Thyroid gland (tissue), 4 donors: ENCODE results near the gene NOP9. TPM values are rescaled to one million over a fixed set of nuclear protein-coding genes. Genes with fewer than 3 reads are reported as not detected.

ENCODE experiments used
- DNase-seq, 2 donors: peaks; one replicate each; pipeline ENCODE4 v3.0.0-alpha.2; 2019
- H3K27ac ChIP-seq, 3 donors: fragments of 200-600 bp; sonication (generic); 1 replicate in 2 of 3; 2 replicates in 1 of 3; pipeline ENCODE4 v1.5.1; 2016 to 2019; ENCODE audit warnings: mild to moderate bottlenecking in 1 of 3, moderate library complexity in 1 of 3
- H3K27me3 ChIP-seq: fragments of 200-600 bp; sonication (generic); one replicate; pipeline ENCODE4 v1.5.1; 2019
- H3K36me3 ChIP-seq, 2 donors: fragments of 200-600 bp; sonication (generic); one replicate each; pipeline ENCODE4 v1.5.1; 2016 to 2019
- H3K4me1 ChIP-seq, 2 donors: fragments of 200-600 bp; sonication (generic); one replicate each; pipeline ENCODE4 v1.5.1; 2017 to 2019
- H3K4me3 ChIP-seq, 3 donors: fragments of 200-600 bp; sonication (generic); replicated peaks in 1 of 3; 1 replicate in 2 of 3; 2 replicates in 1 of 3; pipeline ENCODE4 v1.5.1; 2016; ENCODE audit warnings: mild to moderate bottlenecking in 1 of 3
- H3K9me3 ChIP-seq: fragments of 200-600 bp; sonication (generic); one replicate; pipeline ENCODE4 v1.5.1; 2017
- POLR2A ChIP-seq, 2 donors: fragments of 450-650 bp; IDR thresholded peaks; one replicate each; pipeline ENCODE4 v1.6.1; 2017; ENCODE audit warnings: antibody characterized with exemption in 2 of 2, mild to moderate bottlenecking in 2 of 2, moderate library complexity in 1 of 2
- WGBS, 2 donors: methylation state at CpG; one replicate each; pipeline ENCODE4 v1.1.5; 2017; 5-methylcytosine and 5-hydroxymethylcytosine counted together
- intact Hi-C: fragments of 100-400 bp; cut with DNase I; formaldehyde crosslinking; loops from one replicate; pipeline ENCODE4 v1.15.1; 2023
- total RNA-seq, 4 donors: library from RNA; depleted of rRNA; stranded (reverse); fragments of >200 nt; gene quantifications; one replicate each; pipeline ENCODE4 v1.2.3, GENCODE V29; 2016
- TF ChIP-seq, protein P1 (sequence below), 6 experiments: fragments of 200-600 bp in 3 of 6; fragments of 450-650 bp in 3 of 6; sonication (generic) in 3 of 6; IDR thresholded peaks; one replicate each; pipeline ENCODE4 v1.5.1; 2016 to 2019; ENCODE audit warnings: antibody characterized with exemption in 6 of 6, mild to moderate bottlenecking in 2 of 6, inconsistent platforms in 1 of 6, moderate library complexity in 1 of 6

NOP9 gene
- total RNA-seq, 4 donors from 2014 or later = 16.4 to 22.3 (median 20.7) TPM

DNA sequence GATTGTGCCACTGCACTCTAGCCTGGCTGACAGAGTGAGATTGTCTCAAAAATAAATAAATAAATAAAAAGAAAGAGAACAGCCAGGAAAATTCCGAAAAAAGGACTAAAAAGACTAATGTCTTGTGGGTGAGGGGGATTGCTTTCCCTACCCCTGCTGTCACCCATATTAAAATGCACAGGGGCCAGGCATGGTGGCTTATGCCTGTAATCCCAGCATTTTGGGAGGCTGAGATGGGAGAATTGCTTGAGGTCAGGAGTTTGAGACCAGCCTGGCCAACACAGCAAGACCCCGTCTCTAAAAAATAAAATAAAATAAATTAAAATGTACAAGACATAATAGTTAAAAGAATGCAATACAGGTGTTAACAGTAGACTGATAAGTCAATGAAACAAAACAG is 6.1 kb upstream of the NOP9 start:
- Histone ChIP-seq H3K4me1 (peaks cover 0 to 3% of the 10 kb centered on the region in 2 donors), H3K27ac (no peak overlapping the region), H3K4me3 (no peak overlapping the region), H3K9me3 (no peaks in the 10 kb centered on the region), H3K36me3 (peaks cover 7 to 17% of the 10 kb centered on the region in 2 donors), H3K27me3 (no peaks in the 10 kb centered on the region)
- TF ChIP-seq POLR2A (IDR thresholded peaks at IDR 0.05) = no peak
- TF ChIP-seq, protein P1, sequence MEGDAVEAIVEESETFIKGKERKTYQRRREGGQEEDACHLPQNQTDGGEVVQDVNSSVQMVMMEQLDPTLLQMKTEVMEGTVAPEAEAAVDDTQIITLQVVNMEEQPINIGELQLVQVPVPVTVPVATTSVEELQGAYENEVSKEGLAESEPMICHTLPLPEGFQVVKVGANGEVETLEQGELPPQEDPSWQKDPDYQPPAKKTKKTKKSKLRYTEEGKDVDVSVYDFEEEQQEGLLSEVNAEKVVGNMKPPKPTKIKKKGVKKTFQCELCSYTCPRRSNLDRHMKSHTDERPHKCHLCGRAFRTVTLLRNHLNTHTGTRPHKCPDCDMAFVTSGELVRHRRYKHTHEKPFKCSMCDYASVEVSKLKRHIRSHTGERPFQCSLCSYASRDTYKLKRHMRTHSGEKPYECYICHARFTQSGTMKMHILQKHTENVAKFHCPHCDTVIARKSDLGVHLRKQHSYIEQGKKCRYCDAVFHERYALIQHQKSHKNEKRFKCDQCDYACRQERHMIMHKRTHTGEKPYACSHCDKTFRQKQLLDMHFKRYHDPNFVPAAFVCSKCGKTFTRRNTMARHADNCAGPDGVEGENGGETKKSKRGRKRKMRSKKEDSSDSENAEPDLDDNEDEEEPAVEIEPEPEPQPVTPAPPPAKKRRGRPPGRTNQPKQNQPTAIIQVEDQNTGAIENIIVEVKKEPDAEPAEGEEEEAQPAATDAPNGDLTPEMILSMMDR (IDR thresholded peaks at IDR 0.05) = no peak
- WGBS, 2 donors = 89 to 96% methylated on average over 2 of the region's 2 CpGs
- DNase-seq = no peak
- intact Hi-C loops = no loop called here

DNA sequence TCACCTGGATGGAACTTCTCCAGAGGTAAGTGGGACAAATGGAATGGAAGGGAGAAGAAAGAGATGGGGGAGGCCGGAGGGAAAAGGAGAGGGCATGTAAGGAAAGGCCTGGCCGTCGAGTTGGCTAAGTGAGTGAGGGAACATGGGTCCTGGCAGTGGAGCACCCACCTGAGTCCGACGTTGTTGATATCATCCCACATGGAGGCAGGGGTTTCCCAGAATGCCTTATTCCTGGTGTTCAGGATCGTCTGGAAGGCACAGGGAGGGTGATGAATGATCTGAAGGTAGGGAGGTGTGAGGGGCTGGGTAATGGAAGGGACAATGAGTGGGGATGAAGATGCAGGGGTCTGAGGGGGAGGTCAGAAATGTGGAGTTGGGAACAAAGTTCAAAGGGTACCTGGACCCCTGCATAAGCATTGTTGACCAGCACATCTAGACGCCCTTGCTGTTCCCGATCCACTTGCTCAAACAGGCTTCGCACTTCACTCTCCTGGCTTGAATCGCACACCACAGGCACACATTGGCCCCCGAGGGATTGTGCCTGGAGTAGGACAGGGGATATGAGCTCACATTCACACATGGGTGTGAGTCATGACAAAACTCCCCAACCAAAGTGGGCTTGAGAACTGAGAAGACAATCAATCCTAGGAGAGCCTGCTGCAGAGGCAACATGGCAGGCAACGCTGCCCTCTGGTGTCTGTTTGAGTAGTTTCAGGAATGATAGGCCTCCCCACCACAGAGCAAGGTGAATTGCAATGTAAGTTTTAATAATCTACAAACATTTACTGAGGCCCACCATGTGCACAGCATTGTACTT is 3.1 kb upstream of the NOP9 start:
- H3K27ac ChIP-seq = no peak overlapping the region

DNA sequence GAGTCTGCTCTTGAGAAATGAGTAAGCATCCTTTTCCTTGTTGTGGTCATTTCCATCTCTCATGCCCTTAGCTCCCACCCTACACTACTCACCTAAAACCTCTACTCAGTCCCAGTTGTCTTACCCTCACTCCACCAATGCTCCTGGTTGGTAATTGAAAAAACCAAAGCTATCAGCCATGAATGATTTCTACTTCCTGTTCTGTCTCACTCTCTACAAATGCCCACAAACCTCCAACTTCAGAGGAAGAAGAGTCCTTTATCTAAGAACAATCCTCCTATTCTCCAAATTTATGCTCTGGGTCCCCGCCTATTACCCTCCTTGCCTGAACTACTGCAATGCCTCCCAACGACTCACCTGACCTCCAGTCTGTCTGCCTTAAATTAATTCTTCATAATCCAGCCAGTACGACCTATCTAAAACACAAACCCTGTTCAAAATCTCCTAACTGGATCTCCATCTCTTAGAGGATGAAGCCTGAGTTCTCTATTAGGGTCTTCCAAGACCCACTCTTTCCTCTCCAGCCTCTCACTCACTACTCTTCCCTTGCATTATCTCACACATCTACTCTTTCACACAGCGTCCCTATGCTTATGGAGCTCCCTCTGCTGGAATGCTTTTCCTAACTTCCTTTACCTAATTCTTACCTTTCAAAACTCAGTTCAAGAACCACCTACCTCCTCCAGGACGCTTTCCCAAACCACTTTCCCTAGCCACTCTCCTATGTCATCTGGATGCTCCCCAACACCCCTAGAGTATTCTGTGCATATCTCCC is 2.3 kb upstream of the NOP9 start:
- Histone ChIP-seq H3K9me3 (no peaks in the 10 kb centered on the region), H3K36me3 (peaks cover 4 to 10% of the 10 kb centered on the region in 2 donors), H3K4me3 (no peak overlapping the region), H3K27me3 (no peaks in the 10 kb centered on the region), H3K27ac (no peak overlapping the region), H3K4me1 (peaks cover 15 to 17% of the 10 kb centered on the region in 2 donors)
- intact Hi-C loops = no loop called here
- WGBS, 2 donors = 56 to 59% methylated on average over 5 of the region's 5 CpGs
- no peak for DNase-seq
- no peak for TF ChIP-seq POLR2A (IDR thresholded peaks at IDR 0.05)
- TF ChIP-seq, protein P1 (IDR thresholded peaks at IDR 0.05) = peak in 4 of 6 experiments; percentile 9 to 32 (median 19)

More for the DNA sequence above, 3.1 kb upstream of the NOP9 start:
- Histone ChIP-seq H3K36me3 (peaks cover 0 to 10% of the 10 kb centered on the region in 2 donors), H3K4me1 (peaks cover 15 to 17% of the 10 kb centered on the region in 2 donors), H3K27me3 (no peaks in the 10 kb centered on the region), H3K4me3 (no peak overlapping the region), H3K9me3 (no peaks in the 10 kb centered on the region)
- intact Hi-C loops = no loop called here
- peak; percentile 54 to 60 for DNase-seq
- no peak for TF ChIP-seq POLR2A (IDR thresholded peaks at IDR 0.05)
- TF ChIP-seq, protein P1 (IDR thresholded peaks at IDR 0.05) = peak; percentile 24 to 69 (median 54)
- 67 to 68% methylated on average over 12 of the region's 12 CpGs for WGBS, 2 donors

DNA sequence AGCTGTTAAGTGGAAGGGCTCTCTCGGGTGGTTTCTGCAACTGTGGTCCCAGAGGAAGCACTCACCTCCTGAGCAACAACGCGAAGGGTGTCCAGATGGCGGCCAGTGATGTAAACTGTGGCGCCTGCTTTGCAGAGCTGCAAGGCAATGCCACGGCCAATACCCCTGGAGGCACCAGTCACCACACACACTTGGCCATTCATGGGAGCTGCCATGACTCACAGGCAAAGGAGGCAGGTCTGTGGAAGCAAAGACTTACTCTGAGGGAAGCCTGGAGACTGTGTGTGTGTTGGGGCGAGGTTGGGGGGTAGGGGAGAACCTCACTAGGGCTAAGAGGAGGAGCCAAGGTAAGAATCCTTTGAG is 777 bp upstream of the NOP9 start:
- H3K9me3 ChIP-seq = no peaks in the 10 kb centered on the region
- H3K4me3 ChIP-seq = peak overlapping the region in 2 of 3 donors; percentile 68 to 71
- H3K4me1 ChIP-seq = peaks cover 15 to 17% of the 10 kb centered on the region in 2 donors
- intact Hi-C loops = no loop called here
- no peak for TF ChIP-seq POLR2A (IDR thresholded peaks at IDR 0.05)
- TF ChIP-seq, protein P1 (IDR thresholded peaks at IDR 0.05) = no peak
- WGBS, 2 donors = 42 to 53% methylated on average over 7 of the region's 7 CpGs
- H3K27ac ChIP-seq = peak overlapping the region in 1 of 3 donors; percentile 31
- H3K36me3 ChIP-seq = peaks cover 18 to 24% of the 10 kb centered on the region in 2 donors
- no peak for DNase-seq
- no peaks in the 10 kb centered on the region for H3K27me3 ChIP-seq
